ENCODE measurements around the gene LPP. TPM values are rescaled to one million over a fixed set of nuclear protein-coding genes. Genes with fewer than 3 reads are reported as not detected.

The LPP gene
- total and polyA plus RNA-seq, 10 of the 15 experiments (the other 5 are each of a cell fraction or from before 2014, with no cell fraction given): under 0.01 to 0.62 (median 0.03) TPM

DNA sequence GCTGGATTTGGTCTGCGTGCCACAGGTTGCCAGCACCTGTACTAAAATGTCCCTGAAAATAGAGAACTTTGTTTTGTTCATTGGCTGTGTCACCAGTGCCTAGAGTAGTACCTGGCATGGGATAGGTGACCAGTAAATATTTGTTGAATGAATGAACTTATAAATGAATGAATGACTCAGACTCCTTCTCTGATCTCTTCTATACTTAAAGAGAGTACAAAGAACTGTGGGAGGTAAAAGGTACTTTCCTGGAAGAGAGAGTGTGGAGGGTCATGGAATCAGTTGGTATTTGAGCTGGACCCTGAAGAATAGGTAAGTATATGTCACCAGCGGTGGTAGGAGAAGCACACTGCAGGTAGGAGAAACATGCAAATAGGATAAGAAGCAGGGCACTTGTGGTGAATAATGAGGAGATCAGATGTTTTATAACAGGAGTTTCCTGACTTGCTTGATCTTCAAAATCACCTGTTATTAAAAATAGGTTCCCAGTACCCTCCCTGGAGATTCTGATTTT, 149.4 kb downstream of the LPP start:
- peaks cover 3% of the 10 kb centered on the region; the same call in 2 of the 3 replicates for H3K9me3 ChIP-seq (replicated peaks; ENCODE audit: control insufficient read depth, insufficient read depth, low read length)
- FAIRE-seq (no peak), ATAC-seq (no peak), DNase-seq (ENCODE audit: low read depth, low spot score) (no peak)
- H3K79me2 ChIP-seq (ENCODE audit: control insufficient read depth, insufficient read depth, low read length): no peaks in the 10 kb centered on the region
- no peak overlapping the region for H3K9ac ChIP-seq (ENCODE audit: control insufficient read depth, insufficient read depth, low read length)
- in situ Hi-C loops (cut with MboI) (no loop called here), intact Hi-C loops (cut with micrococcal nuclease; ENCODE audit: unreplicated experiment) (no loop called here)
- ChIA-PET SMC1A (ENCODE audit: uncharacterized antibody, unreplicated experiment) (interaction anchor here (0.9 to 1.4 kb wide), 2 partner anchors 8 to 176 kb away, joined by 3 read pairs; no protein-coding TSS in a partner anchor), POLR2A (no interaction called here), RAD21 (ENCODE audit: unreplicated experiment) (no interaction called here), CTCF (no interaction called here)
- no peak overlapping the region for H3K27ac ChIP-seq (ENCODE audit: control insufficient read depth, insufficient read depth)
- WGBS (ENCODE audit: insufficient coverage, insufficient replicate concordance, low lambda C conversion rate, missing lambda C conversion rate): 84% methylated on average over 2 of the region's 2 CpGs
- H3K4me1 ChIP-seq (ENCODE audit: control insufficient read depth, insufficient read depth, low read length): no peaks in the 10 kb centered on the region
- no peak overlapping the region for H2AFZ ChIP-seq (ENCODE audit: control insufficient read depth, low read depth, low read length)
- H3K4me2 ChIP-seq (ENCODE audit: control insufficient read depth, insufficient read depth): no peak overlapping the region
- no peaks in the 10 kb centered on the region for H4K20me1 ChIP-seq (ENCODE audit: control insufficient read depth, insufficient read depth)
- no peak overlapping the region for H3K4me3 ChIP-seq
- no peaks in the 10 kb centered on the region for H3K36me3 ChIP-seq (ENCODE audit: control insufficient read depth in 2 of 2, insufficient read depth in 2 of 2, low read length in 1 of 2)
- BruUV-seq (replicated peaks): no TSS peak
- peaks cover 0 to 10% of the 10 kb centered on the region in 2 experiments; a peak in 1 of 4 replicates for H3K27me3 ChIP-seq (replicated peaks in 1 of 2; ENCODE audit: control insufficient read depth in 2 of 2, insufficient read depth in 2 of 2, low read length in 1 of 2)
- TF ChIP-seq, protein P1, sequence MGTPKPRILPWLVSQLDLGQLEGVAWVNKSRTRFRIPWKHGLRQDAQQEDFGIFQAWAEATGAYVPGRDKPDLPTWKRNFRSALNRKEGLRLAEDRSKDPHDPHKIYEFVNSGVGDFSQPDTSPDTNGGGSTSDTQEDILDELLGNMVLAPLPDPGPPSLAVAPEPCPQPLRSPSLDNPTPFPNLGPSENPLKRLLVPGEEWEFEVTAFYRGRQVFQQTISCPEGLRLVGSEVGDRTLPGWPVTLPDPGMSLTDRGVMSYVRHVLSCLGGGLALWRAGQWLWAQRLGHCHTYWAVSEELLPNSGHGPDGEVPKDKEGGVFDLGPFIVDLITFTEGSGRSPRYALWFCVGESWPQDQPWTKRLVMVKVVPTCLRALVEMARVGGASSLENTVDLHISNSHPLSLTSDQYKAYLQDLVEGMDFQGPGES (IDR thresholded peaks at IDR 0.05): no peak
- no peak for TF ChIP-seq HDGF (IDR thresholded peaks at IDR 0.05)
- no peak for TF ChIP-seq CBX5 (IDR thresholded peaks at IDR 0.05; ENCODE audit: low read depth)
- no peak for TF ChIP-seq HDAC6 (IDR thresholded peaks at IDR 0.05; ENCODE audit: unreplicated experiment)
- TF ChIP-seq PAX8 (IDR thresholded peaks at IDR 0.05): no peak
- no peak for TF ChIP-seq NFYB (IDR thresholded peaks at IDR 0.05; ENCODE audit: insufficient read depth, low read depth, low read length)
- TF ChIP-seq RAD21 (IDR thresholded peaks at IDR 0.05; ENCODE audit: insufficient read depth, low read depth, low read length): no peak
- TF ChIP-seq ZZZ3 (IDR thresholded peaks at IDR 0.05; ENCODE audit: control insufficient read depth, insufficient read length, low read depth): no peak
- no peak for TF ChIP-seq ZBTB11 (CRISPR knock-in tag; IDR thresholded peaks at IDR 0.05)
- TF ChIP-seq IKZF1 (conservative IDR thresholded peaks at IDR 0.05): no peak
- no peak for TF ChIP-seq RB1 (IDR thresholded peaks at IDR 0.05; ENCODE audit: borderline replicate concordance)
- no peak for TF ChIP-seq ZNF592 (IDR thresholded peaks at IDR 0.05)
- TF ChIP-seq LARP7 (IDR thresholded peaks at IDR 0.05): no peak
- TF ChIP-seq, protein P2, sequence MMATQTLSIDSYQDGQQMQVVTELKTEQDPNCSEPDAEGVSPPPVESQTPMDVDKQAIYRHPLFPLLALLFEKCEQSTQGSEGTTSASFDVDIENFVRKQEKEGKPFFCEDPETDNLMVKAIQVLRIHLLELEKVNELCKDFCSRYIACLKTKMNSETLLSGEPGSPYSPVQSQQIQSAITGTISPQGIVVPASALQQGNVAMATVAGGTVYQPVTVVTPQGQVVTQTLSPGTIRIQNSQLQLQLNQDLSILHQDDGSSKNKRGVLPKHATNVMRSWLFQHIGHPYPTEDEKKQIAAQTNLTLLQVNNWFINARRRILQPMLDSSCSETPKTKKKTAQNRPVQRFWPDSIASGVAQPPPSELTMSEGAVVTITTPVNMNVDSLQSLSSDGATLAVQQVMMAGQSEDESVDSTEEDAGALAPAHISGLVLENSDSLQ (IDR thresholded peaks at IDR 0.05): no peak
- no peak for TF ChIP-seq MYB (IDR thresholded peaks at IDR 0.05; ENCODE audit: borderline replicate concordance, low read depth, low read length)

Data from GM12878 (cell line).